Natural killer cell treated with Interleukin-12 subunit alpha and Interleukin-12 subunit beta and Interleukin-15 and Interleukin-18, amount 100 ng/mL, for 72 hours (primary cell): ENCODE results near the gene FCN1. TPM values are rescaled to one million over a fixed set of nuclear protein-coding genes. Genes with fewer than 3 reads are reported as not detected.
A peak's percentile ranks its signal among the peaks of the same experiment; 100 is the strongest.

Experiments used
- ATAC-seq, 2 donors: fragments of 150-1000 bp; cut with Tn5 transposase in 1 of 2; sonication (Bioruptor Pico), chemical (Tn5 transposase) in 1 of 2; 2 replicates each; pipeline ENCODE4 v1.10.0; 2021
- DNase-seq: peaks from one replicate; pipeline ENCODE4 v3.0.0; 2022; ENCODE audit warnings: low spot score
- H3K27ac Mint-ChIP-seq, 2 donors: 1 replicate in 1 of 2; 2 replicates in 1 of 2; pipeline ENCODE4 v1.8.0; 2022; ENCODE audit warnings: mixed read lengths in 2 of 2, mild to moderate bottlenecking in 1 of 2, moderate library complexity in 1 of 2
- H3K27me3 Mint-ChIP-seq, 2 donors: 1 replicate in 1 of 2; 2 replicates in 1 of 2; pipeline ENCODE4 v1.8.0; 2022; ENCODE audit warnings: mixed read lengths in 2 of 2
- H3K36me3 Mint-ChIP-seq: one replicate; pipeline ENCODE4 v1.8.0; 2022; ENCODE audit warnings: mixed read lengths
- H3K4me1 Mint-ChIP-seq, 2 donors: 1 replicate in 1 of 2; 2 replicates in 1 of 2; pipeline ENCODE4 v1.8.0; 2022; ENCODE audit warnings: low read depth in 2 of 2, mixed read lengths in 2 of 2, mild to moderate bottlenecking in 1 of 2
- H3K4me3 Mint-ChIP-seq: one replicate; pipeline ENCODE4 v1.8.0; 2022; ENCODE audit warnings: mixed read lengths
- H3K9me3 Mint-ChIP-seq: 2 replicates; pipeline ENCODE4 v1.8.0; 2022; ENCODE audit warnings: mixed read lengths
- total RNA-seq, 2 donors: library from RNA; stranded (reverse); gene quantifications; one replicate each; pipeline ENCODE4 v1.2.3, GENCODE V29; 2022

The FCN1 gene
- total RNA-seq, 2 donors from 2014 or later = not detected

DNA sequence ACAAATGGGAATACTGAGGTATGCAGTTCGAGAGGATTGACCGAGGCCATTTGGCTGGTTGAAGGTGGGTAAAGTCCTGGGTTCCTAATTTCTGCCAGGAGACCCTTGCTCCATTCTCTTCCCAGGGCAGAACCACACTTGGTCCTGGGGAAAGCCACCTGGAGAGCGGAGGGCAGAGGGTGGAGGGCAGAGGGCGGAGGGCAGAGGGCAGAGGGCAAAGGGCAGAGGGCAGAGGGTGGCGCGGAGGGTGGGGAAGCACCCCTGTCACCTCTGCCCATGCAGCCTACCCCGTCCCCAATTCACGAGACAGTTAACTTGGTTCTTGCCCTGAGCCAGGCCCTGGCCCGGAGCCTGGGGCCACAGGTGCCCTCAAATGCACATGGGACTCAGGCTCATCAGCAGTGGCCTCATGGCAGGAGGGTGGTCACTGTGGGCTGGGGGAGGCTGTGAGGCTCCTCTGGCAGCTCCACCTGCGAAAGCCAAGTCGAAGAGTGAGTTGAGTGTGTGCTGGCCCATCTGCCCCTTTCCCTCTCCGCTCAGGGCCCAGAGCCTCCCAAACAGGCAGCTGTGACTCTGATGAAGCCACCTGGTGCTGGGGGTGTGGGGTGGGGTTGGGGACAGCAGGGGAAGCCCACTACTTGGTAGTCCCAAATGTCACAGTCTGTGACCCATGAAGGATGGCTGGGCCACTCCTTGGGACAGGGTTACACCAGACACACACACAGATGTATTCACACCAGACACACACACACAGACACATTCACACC is 28.0 kb upstream of the FCN1 start:
- DNase-seq = peak; percentile 49
- Mint-ChIP-seq H3K27me3 (no peaks in the 10 kb centered on the region), H3K4me1 (no peaks in the 10 kb centered on the region), H3K27ac (no peak overlapping the region), H3K9me3 (no peaks in the 10 kb centered on the region), H3K36me3 (no peaks in the 10 kb centered on the region), H3K4me3 (no peak overlapping the region)
- ATAC-seq = no peak

- Mint-ChIP-seq H3K27me3 (no peaks in the 10 kb centered on the region), H3K27ac (no peak overlapping the region), H3K36me3 (no peaks in the 10 kb centered on the region), H3K4me3 (no peak overlapping the region), H3K4me1 (no peaks in the 10 kb centered on the region), H3K9me3 (no peaks in the 10 kb centered on the region)
- DNase-seq = peak; percentile 29
- ATAC-seq = no peak
Observed at GRCh38 chr9:134944916-134945315, 27.2 kb upstream of the FCN1 start.

- H3K9me3 Mint-ChIP-seq = no peaks in the 10 kb centered on the region
- no peaks in the 10 kb centered on the region for H3K36me3 Mint-ChIP-seq
- no peak overlapping the region for H3K4me3 Mint-ChIP-seq
- H3K4me1 Mint-ChIP-seq = no peaks in the 10 kb centered on the region
- ATAC-seq (no peak), DNase-seq (peak; percentile 29)
- H3K27me3 Mint-ChIP-seq = no peaks in the 10 kb centered on the region
- no peak overlapping the region for H3K27ac Mint-ChIP-seq
Observed at GRCh38 chr9:134944351-134944802, 26.7 kb upstream of the FCN1 start.

GRCh38 chr9:134943836-134944235 is 26.1 kb upstream of the FCN1 start:
- ATAC-seq (no peak), DNase-seq (peak; percentile 53)
- Mint-ChIP-seq H3K9me3 (no peaks in the 10 kb centered on the region), H3K36me3 (no peaks in the 10 kb centered on the region), H3K27ac (no peak overlapping the region), H3K4me3 (no peak overlapping the region), H3K4me1 (no peaks in the 10 kb centered on the region), H3K27me3 (no peaks in the 10 kb centered on the region)

GRCh38 chr9:134943411-134943810 is 25.7 kb upstream of the FCN1 start:
- Mint-ChIP-seq H3K27me3 (no peaks in the 10 kb centered on the region), H3K9me3 (no peaks in the 10 kb centered on the region), H3K4me1 (no peaks in the 10 kb centered on the region), H3K4me3 (no peak overlapping the region), H3K36me3 (no peaks in the 10 kb centered on the region), H3K27ac (no peak overlapping the region)
- peak; percentile 8 for DNase-seq
- ATAC-seq = no peak

DNA sequence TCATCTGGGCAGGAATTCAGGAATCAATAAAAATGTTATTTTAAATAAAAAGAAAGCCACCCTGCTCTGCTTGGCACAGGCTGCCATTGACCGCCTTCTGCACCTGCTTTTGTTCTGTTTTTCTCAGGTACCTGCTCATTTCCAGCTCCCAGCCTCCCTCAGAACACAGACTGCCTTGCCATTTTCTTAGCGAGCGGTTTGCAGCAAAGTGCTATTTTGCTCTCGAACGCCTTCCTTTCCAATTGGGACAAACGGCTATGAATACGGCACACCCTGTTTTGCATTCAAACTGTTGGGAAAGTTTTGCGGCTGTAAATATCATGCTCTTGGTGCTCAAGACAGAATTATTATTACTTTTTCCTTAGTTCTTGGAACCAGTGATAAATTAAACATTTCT is 25.1 kb upstream of the FCN1 start:
- H3K4me1 Mint-ChIP-seq = no peaks in the 10 kb centered on the region
- H3K4me3 Mint-ChIP-seq = no peak overlapping the region
- no peak overlapping the region for H3K27ac Mint-ChIP-seq
- peak; percentile 0 for DNase-seq
- H3K36me3 Mint-ChIP-seq = no peaks in the 10 kb centered on the region
- H3K9me3 Mint-ChIP-seq = no peaks in the 10 kb centered on the region
- H3K27me3 Mint-ChIP-seq = no peaks in the 10 kb centered on the region
- ATAC-seq = no peak

GRCh38 chr9:134942011-134942787 is 24.5 kb upstream of the FCN1 start:
- no peaks in the 10 kb centered on the region for H3K4me1 Mint-ChIP-seq
- no peaks in the 10 kb centered on the region for H3K27me3 Mint-ChIP-seq
- H3K36me3 Mint-ChIP-seq = no peaks in the 10 kb centered on the region
- H3K27ac Mint-ChIP-seq = no peak overlapping the region
- no peaks in the 10 kb centered on the region for H3K9me3 Mint-ChIP-seq
- ATAC-seq (no peak), DNase-seq (peak; percentile 26)
- no peak overlapping the region for H3K4me3 Mint-ChIP-seq

GRCh38 chr9:134940236-134941208 is 22.8 kb upstream of the FCN1 start:
- Mint-ChIP-seq H3K27me3 (no peaks in the 10 kb centered on the region), H3K4me3 (no peak overlapping the region)

GRCh38 chr9:134939836-134940235 is 22.1 kb upstream of the FCN1 start:
- no peak overlapping the region for H3K4me3 Mint-ChIP-seq
- no peaks in the 10 kb centered on the region for H3K9me3 Mint-ChIP-seq
- no peak overlapping the region for H3K27ac Mint-ChIP-seq
- no peaks in the 10 kb centered on the region for H3K36me3 Mint-ChIP-seq
- no peaks in the 10 kb centered on the region for H3K4me1 Mint-ChIP-seq
- no peaks in the 10 kb centered on the region for H3K27me3 Mint-ChIP-seq
- peak; percentile 0 for DNase-seq
- no peak for ATAC-seq

More at GRCh38 chr9:134940236-134941208, 22.8 kb upstream of the FCN1 start:
- ATAC-seq = no peak
- Mint-ChIP-seq H3K36me3 (no peaks in the 10 kb centered on the region), H3K4me1 (no peaks in the 10 kb centered on the region), H3K27ac (no peak overlapping the region), H3K9me3 (no peaks in the 10 kb centered on the region)
- DNase-seq = peak; percentile 32

GRCh38 chr9:134939080-134939733 is 21.5 kb upstream of the FCN1 start:
- Mint-ChIP-seq H3K36me3 (no peaks in the 10 kb centered on the region), H3K4me1 (no peaks in the 10 kb centered on the region), H3K9me3 (no peaks in the 10 kb centered on the region), H3K4me3 (no peak overlapping the region), H3K27me3 (no peaks in the 10 kb centered on the region), H3K27ac (no peak overlapping the region)
- ATAC-seq (peak in 1 of 2 donors; percentile 21), DNase-seq (peak; percentile 44)

DNA sequence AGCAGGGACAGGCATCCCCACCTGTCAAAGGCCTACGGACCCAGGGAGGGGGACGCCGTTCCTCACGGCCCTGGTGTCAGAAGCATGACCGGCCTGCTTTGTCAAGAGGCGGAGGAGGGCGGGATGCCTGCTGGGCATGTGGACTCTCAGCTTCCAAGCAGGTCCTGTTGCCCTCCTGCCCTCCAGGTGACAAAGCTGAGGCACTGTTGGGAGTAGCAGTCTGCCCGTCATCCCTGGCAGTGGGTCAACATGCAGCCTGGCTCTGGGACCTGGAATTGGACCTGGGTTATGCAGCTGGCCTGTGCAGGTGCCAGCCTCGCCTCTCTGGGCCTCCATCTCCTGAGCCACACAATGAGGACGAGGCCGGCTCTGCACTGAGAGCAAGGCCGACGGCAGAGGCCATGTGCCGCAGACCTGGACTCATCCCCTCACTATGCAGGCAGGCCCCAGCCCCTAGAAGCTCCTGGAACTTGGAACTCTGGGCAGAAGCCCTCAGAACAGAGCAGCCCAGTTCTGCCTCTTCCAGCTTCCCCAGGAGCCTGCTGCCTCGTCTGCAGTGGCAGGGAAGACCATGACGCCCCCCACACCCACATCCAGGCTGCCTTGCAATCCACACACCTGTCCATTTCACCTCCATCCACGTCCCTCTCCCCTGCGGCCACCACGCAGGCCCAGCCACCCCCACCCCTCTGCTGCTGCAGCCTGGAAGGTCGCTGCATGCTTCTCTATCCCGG is 20.8 kb upstream of the FCN1 start:
- H3K4me3 Mint-ChIP-seq = no peak overlapping the region
- H3K27ac Mint-ChIP-seq = no peak overlapping the region
- H3K9me3 Mint-ChIP-seq = no peaks in the 10 kb centered on the region
- ATAC-seq (no peak), DNase-seq (peak; percentile 42)
- no peaks in the 10 kb centered on the region for H3K36me3 Mint-ChIP-seq
- no peaks in the 10 kb centered on the region for H3K4me1 Mint-ChIP-seq
- no peaks in the 10 kb centered on the region for H3K27me3 Mint-ChIP-seq

DNA sequence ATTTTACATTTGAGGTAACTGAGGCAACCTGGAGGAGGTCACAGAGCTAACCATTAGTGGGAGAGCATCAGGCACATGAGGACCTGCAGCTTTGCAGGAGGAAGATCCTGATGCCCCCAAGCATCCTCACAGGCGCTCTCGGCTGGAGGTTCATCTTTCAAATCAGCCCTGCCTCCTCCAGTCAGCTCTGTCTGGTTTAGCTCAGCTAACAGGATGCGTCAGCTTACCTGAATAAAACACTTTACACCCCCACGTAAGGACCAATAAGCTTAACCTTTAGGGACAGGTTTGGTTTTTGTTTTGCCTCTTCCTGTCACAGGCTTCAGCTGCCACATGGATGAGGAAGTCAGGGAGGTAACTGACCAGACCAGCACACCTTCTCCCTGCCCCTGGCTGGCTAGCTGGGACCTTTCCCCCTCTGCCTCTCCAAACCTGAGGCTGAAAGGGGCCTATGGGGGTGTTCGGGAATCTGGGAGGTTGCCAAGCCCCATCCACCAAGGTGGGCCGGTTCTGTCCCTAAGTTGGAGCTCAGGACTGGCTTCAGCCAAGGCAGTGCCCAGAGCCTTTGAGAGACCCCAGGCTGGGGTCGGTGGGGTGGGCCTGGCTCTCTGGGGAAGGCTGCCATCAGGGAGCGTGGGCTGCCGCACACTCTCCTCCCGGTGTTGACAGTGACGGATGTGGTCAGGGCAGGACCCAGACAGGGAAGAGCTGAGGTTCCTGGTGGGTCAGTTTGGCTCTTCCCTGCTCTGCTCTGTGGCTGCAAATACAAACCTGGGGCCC is 20.0 kb upstream of the FCN1 start:
- H3K27me3 Mint-ChIP-seq = no peaks in the 10 kb centered on the region
- DNase-seq = peak; percentile 38
- no peak for ATAC-seq
- H3K27ac Mint-ChIP-seq = no peak overlapping the region
- no peaks in the 10 kb centered on the region for H3K36me3 Mint-ChIP-seq
- no peaks in the 10 kb centered on the region for H3K4me1 Mint-ChIP-seq
- H3K4me3 Mint-ChIP-seq = no peak overlapping the region
- H3K9me3 Mint-ChIP-seq = no peaks in the 10 kb centered on the region
